GM19397 (cell line): ENCODE measurements around the gene SEC23A.
"Not testable (repeated sequence)": the region's sequence is repeated elsewhere in the genome, so short reads cannot be mapped to it uniquely, and the experiment has no call there.

ENCODE experiments used
- ATAC-seq: cut with Tn5 transposase; IDR thresholded peaks from one replicate; pipeline ENCODE4 v1.9.1; 2021; ENCODE audit warnings: mild to moderate bottlenecking, moderate library complexity; ENCODE audit not compliant: unreplicated experiment

SEC23A gene

DNA sequence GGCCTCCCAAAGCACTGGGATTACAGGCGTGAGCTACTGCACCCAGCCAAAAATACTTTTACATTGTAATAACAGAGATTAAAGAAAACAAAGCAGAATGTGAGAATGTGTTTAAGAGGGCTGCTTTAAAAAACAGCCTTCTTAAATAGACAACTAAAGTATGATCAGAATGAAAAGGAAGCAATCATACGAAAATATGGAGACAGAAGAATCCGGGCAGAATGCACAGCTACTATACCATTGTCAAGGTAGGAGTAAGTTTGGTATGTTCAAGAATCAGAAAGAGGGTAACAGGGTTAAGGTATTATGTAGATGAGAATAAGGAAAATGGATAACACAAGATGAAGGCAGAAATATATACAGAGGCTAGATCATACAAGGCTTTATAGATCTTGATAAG lies 8.5 kb downstream of the SEC23A start:
- no peak for ATAC-seq

DNA sequence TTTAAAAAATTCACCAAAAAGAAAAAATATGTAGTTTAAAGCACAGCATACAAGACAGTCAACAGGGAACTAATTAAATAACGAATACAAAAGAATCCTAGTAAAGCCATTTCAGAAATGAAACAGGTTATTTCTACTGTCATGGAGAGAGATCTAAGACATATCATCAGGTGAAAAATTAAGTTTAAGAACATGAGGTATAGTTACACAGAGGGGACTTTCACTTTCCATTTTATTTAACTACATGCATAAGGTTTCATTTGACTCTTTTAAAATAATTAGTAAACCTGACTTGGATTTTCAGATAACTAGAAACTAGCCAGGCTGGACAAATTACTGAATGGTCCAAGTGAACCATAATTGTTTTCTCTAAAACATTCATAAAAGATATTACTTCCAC lies 11.3 kb downstream of the SEC23A start:
- ATAC-seq, result no peak

DNA sequence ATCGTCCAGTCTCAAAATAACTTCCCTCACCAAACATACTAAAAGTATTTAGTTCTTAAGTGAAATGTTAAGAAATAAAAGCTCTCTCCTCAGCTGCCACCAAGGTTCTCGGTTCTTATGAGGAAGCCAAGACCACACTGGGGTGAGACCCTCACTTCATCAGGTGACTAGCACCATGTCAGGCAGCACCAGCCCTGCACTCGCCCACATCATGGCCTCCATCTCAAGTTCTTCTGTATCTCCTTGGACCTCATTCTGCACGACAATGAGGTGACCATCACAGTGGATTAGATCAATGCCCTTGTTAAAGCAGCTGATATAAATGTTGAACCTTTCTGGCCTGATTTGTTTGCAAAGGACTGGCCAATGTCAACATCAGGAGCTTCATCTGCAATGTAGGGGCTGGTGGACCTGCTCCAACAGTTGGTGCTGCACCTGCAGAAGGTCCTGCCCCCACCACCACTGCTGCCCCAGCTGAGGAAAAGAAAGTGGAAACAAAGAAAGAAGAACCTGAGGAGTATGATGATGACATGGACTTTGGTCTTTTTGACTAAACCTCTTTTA lies 12.4 kb downstream of the SEC23A start:
- no peak for ATAC-seq

DNA sequence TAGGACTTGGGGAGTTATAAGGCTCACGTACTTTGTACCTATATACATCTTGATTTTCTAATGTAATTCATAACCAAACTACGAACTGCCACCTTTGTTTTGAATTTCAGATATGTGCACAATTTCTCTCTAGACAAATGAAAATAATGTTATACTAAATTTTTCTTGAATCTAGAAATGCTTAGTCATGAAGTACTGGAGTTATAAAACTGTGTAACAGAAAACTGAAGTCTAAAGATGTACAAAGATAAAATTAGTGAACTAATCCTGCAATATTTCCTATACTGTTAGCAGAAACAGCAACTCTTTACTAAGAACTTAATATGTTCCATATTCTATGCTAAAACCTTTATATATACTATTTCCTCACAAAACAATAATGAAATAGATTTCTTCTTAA lies 15.5 kb downstream of the SEC23A start:
- ATAC-seq, result no peak

DNA sequence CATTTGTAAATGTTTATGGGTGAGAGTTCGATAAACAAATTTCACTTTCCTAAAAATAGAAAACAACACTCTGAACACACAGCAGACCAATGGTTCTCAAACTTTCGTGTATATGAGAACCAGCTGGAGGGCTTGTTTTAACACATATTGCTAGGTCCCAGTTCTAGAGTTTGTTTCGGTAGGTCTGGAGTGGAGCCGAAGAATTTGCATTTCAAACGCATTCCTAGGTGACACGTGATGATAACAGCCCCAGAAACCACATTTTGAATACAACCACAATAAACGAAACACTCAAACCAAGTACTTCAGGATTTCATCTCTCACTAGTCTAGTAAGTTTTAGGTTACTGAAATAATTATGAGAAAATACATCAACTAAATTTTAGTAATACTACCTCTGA lies 17.1 kb downstream of the SEC23A start:
- no peak for ATAC-seq

DNA sequence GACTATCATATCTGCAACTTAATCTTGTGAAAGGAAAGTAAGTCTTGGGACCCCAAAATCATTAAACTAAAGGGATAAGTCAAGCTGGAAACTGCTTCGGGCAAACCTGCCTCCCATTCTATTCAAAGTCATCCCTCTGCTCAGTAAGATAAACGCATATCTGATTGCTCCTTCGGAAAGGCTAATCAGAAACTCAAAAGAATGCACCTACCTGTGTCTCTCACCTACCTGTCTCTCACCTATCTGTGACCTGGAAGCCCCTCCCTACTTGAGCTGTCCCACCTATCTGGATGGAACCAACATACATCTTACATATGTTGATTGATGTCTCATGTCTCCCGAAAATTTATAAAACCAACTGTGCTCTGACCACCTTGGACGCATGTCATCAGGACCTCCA lies 19.9 kb downstream of the SEC23A start:
- no peak for ATAC-seq

DNA sequence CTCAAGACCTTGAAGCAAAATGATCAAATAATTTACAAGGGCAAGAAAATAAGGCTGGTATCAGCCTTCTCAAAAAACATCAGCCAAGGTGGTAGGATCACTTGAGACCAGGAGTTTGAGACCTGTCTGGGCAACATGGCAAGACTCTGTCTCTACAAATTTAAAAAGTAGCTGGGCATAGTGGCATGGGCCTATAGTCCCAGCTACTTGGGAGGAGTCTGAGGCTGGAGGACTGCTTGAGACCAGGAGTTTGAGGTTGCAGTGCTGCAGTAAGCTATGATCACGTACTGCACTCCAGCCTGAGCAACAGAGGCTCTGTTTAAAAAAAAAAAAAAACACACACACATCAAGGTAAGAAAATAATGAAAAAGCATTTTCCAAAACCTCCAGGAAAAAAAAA lies 22.1 kb downstream of the SEC23A start:
- no peak for ATAC-seq

DNA sequence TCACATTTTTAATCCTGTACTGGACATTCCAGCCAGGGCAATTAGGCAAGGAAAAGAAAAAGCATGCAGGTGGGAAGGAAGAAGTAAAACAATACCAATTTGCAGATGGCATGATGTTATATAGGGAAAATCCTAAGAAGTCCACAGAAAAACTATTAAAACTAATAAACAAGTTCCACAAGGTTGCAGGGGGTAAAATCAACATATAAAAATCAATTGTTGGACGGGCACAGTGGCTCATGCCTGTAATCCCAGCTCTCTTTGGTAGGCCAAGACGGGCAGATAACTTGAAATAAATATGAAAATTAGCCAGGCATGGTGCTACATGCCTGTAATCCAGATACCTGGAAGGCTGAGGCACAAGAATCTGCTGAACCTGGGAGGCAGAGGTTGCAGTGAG lies 31.9 kb downstream of the SEC23A start:
- ATAC-seq, result no peak

DNA sequence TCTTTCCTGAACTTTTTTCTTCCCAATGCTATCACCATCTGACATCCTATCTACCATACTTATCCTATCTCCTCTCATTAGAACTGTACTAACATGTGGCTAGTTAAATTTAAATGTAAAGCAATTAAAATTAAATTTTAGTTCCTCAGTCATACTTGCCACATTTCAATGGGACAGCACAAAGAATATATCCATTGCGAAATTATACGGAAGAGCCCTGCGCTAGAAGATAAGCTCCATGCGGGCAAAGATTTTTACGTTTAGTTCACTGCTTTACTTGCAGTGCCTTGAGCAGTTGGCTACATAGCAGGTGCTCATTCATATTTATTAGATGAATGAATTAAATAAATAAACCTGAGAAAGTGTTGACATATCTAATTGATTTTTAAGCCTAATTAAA lies 33.1 kb downstream of the SEC23A start:
- no peak for ATAC-seq

DNA sequence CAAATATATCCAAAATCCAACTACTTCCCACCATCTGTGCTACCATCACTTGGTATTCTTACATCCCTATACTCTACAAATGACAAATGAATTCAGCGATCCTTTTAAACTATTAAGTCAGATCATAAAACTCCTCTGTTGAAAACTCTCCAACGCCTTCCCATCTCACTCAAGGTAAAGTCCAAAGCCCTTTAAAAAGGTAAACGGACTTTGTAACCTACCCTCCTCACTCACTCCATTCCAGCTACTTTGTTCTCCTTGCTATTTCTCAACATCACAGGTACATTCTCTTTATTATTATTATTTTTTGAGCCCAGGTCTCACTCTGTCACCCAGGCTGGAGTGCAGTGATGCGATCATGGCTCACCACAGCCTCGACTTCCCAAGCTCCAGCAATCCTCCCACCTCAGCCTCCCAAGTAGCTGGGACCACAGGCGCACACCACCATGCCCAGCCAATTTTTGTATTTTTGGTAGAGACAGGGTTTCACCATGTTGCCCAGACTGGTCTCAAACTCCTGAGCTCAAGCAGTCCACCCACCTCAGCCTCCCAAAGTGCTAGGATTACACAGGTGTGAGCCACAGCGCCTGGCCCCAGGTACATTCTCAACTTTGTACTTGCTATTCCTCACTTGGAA lies 33.7 kb downstream of the SEC23A start:
- ATAC-seq, result not testable (repeated sequence)

DNA sequence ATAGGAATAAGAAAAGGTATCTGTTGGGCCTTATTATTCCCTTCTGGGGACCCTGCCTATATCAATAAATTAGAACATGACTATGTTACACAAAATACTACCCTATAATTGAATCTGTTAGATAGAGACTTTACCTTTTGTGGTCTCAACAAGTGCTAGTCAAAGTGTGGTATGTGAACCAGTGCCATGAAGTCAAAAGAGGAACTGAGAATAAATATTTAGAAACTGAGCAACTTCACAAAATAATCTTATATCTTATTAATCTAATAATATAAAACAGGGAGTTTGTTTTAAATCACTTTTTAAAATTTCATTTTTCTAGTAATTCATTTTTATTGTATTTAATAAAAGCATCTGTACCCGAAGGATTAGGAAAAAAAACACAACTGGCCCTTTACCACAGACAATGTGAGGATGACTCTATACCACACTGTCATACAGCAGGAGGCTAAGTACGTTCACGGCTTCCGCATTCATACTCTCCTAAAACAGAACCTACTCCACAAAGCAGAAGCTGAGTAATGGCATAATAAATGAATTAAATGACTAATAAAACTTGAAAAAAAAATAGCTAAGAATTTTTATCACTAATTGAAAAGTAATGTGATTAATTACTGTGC lies 42.1 kb downstream of the SEC23A start:
- peak; percentile 98 for ATAC-seq

DNA sequence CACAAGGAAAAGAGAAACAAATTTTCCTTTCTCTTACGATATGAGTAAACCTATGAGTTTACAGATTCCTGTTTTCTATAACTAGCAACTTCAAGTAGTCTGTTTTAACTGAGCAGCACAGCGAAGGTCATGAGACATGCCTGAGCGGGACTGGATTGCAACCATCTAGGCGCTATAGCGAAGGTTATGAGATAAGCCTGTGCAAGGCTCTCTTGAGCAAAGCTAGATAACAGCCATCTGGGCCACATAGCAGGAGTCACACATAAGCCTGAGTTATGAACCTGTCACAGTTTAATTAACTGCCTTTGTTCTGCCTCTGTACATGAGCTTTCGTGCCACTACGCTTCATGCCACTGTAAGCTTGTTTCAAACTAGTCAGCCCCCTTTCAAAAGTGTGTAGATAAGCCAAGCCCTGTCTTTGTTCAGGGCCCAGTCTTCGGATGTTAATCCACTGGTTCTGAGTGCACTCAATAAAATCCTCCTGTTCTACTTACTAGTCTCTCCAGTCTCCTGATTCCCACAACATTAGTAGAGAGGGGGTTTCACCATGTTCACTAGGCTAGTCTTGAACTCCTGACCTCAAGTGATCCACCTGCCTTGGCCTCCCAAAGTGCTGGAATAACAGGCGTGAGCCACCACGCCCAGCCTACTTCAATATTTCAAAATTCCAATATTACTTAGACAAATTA lies 47.1 kb downstream of the SEC23A start:
- no peak for ATAC-seq

DNA sequence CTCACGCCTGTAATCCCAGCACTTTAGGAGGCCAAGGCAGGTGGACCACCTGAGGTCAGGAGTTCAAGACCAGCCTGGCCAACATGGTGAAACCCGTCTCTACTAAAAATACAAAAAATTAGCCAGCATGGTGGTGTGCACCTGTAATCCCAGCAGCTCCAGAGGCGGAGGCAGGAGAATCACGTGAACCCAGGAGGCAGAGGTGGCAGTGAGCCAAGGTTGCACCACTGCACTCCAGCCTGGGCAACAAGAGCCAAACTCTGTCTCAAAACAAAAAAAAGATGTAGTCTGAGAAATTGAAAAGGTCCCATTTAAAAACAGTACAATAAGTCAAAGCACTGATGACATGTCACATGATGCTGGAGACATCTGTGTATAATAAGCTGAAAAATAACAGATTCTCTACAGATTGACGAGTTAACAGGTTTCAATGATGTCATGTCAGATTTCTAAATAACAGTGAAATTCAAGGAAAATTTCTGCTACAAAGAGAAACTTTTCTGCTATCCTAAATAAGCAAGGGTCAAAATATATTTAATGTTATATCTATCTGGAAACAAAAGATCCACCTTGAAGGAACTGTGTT lies 50.1 kb downstream of the SEC23A start:
- ATAC-seq, result not testable (repeated sequence)

DNA sequence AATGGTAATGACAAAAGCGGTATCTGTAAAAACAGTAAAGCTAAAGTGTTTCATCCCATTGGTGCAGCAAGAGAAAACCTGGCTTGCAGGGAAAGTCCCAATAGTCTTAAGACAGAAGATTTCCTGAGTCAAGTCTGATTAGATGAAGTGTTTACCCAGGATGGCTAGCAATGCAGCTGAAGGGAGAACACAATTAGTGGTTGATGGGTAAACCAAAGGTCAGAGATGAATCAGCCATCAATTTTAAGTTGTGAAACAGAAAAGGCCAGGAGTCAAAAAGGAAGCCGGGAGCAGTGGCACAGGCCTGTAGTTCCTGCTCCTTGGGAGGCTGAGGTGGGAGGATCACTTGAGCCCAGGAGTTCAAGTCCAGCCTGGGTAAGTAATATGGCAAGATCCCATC lies 52.6 kb downstream of the SEC23A start:
- no peak for ATAC-seq

DNA sequence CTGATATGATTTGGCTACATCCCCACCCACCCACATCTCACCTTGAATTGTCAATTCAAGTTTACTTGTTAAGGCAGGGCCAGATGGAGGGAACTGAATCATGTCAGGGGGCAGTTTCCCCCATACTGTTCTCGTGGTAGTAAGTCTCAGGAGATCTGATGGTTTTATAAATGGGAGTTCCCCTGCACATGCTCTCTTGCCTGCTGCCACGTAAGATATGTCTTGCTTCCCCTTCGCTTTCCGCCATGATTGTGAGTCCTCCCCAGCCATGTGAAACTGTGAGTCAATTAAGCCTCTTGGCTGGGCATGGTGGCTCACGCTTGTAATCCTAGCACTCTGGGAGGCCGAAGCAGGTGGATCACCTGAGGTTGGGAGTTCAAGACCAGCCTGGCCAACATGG lies 57.1 kb downstream of the SEC23A start:
- ATAC-seq, result not testable (repeated sequence)

DNA sequence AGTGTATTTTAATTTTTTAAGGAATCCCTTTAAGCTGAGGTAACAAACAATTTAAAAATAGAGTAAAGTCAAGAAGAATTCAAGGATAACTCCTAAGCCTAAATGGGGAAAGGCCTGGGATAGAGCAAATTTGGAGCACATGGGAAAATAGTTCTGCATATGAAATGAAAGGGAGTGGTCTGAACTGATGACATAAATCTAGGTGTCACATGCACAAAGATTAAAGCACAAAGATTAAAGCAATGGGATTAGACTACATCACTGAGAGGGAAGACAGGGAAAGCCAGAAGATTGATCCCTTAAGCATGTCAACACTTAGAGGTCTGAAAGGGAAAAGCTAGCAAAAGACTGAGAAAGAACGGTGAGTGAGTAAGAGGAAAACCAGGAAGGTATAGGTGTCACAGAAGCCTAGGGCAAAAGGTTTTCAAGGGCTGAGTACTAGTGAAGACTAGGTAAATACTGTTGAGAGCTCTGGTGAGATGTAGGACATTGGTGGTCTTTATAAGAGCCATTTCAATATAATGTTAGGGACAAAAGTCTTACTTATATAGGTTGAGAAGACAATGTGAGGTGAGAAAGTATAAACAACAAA lies 59.6 kb downstream of the SEC23A start:
- no peak for ATAC-seq

DNA sequence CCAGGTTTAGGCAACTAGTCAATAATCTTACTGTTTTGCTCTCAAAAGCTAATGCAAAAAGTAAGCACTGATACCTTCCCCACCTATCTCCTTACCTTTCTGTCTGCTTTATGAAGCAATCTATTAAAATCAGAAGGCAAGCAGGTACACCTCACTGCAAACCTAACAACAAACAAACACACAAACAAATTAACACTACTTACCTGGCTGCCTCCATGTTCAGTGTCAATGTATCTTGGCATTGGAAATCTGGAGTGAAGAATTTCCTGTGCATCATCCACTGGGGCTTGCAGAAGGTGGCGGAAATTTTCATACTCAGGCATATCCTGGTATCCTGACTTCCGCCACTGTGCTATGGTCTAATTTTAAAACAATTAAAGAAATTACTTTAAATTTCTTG lies 62.5 kb downstream of the SEC23A start:
- ATAC-seq, result no peak

DNA sequence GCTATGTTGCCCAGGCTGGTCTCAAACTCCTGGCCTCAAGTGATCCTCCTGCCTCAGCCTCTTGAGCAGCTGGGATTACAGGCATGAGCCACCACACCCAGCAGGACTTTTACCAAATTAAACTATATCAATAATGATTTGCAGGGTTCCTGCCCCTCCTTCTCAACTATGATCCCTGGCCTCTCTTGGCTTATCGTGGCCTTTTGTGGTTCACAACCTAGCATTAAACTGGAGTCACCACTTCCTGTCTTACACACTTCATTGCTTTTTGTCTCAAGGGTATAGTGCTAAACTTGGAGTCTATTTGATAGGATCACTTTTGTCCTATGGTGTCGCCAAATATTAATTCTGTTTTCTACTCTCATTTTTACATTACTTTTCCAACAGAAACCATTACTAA lies 64.5 kb downstream of the SEC23A start:
- no peak for ATAC-seq

DNA sequence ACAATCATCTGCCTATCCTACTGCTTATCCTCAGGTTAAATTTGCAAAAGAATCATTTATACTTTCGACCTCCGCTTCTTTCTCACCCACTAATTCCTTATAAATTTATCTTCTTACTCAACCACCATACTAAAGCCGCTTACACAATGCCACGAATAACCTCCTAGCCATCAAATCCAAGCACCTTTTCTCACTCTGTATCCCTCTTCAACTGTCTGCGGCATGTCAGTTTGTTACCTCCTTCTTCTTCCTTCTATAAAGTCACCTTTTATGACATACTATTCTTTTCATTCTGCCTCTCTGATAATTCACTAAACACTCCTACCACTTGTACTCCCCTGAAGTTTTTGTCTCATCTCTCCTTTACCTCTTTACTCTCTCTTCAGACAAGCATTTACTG lies 66.3 kb downstream of the SEC23A start:
- no peak for ATAC-seq

DNA sequence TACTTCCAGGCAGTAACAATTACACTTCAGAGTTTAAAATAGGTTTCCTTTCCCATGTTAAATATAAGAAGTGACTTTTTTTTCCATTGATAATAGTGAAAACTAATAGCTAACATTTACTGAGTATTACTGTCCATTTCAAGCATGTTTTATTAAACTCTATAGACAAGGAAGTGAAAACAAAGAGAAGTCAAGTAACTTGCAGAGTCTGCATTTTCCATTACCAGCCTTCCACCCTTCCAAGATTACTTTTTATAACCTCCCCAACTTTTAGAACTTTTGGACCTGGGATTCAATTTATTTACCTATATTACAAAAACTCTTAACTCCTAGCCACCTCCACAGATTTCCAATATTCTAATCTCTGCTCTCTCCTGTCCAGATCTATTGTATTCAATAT lies 67.7 kb downstream of the SEC23A start:
- ATAC-seq, result no peak

DNA sequence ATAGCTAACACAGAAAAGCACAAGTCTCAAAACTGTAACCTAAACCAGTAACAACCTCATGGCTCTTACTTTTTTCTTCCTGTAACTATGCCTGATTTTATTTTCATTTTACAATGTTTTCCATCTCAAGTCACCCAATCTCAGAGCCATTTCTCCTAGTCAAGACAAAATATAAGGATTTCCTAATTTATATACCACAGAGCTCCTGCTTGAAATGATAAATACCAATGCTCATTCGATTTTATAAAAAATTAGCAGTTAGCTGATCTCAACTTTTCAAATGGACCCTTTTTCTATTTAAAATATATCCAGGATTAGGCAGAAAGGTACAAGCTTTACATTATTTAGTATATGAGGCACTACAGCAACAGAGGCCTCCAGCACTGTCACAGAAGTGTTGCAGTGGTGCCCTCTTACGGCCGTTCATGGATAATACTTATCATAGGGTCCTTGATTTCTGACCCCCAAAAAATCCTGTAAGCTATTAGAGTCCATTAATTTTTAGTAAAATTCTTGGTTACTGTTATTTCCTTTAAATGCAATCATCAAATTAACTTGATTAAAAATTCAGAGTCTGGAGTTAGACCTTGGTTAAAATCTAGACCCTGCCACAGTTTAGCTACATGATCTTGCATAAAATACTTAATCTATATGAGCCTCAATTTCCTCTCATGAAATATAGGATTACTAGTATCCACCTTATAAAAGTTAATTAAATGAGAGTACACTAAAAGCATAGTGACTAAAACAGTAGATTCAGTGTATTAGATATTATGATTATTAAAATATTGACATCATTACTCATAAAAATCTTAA lies 68.3 kb downstream of the SEC23A start:
- no peak for ATAC-seq
